Hepatocyte (in vitro differentiated cells): ENCODE results near the gene EMILIN1. TPM values are rescaled to one million over a fixed set of nuclear protein-coding genes. Genes with fewer than 3 reads are reported as not detected.

Experiments
- DNase-seq: peaks from one replicate; pipeline ENCODE4 v3.0.0-alpha.2; 2016; ENCODE audit warnings: low spot score
- H2AFZ ChIP-seq: fragments of 200-600 bp; sonication (generic); 2 replicates; pipeline ENCODE4 v1.6.0; 2016; ENCODE audit warnings: antibody characterized with exemption, mild to moderate bottlenecking
- H3K27ac ChIP-seq: fragments of 200-600 bp; sonication (generic); 2 replicates; pipeline ENCODE4 v1.5.1; 2016; ENCODE audit warnings: mild to moderate bottlenecking
- H3K27me3 ChIP-seq: fragments of 200-600 bp; sonication (generic); 2 replicates; pipeline ENCODE4 v1.6.1; 2016
- H3K36me3 ChIP-seq: fragments of 200-600 bp; sonication (generic); replicated peaks from 2 replicates; pipeline ENCODE4 v1.5.1; 2016; ENCODE audit warnings: low read depth; ENCODE audit not compliant: insufficient read depth
- H3K4me1 ChIP-seq: fragments of 200-600 bp; sonication (generic); 2 replicates; pipeline ENCODE4 v1.5.1; 2016; ENCODE audit warnings: mild to moderate bottlenecking, moderate library complexity; ENCODE audit not compliant: insufficient read depth
- H3K4me2 ChIP-seq: fragments of 200-600 bp; sonication (generic); 2 replicates; pipeline ENCODE4 v1.6.0; 2016
- H3K4me3 ChIP-seq: fragments of 200-600 bp; sonication (generic); 2 replicates; pipeline ENCODE4 v1.5.1; 2016; ENCODE audit warnings: mild to moderate bottlenecking
- H3K79me2 ChIP-seq: fragments of 200-600 bp; sonication (generic); 2 replicates; pipeline ENCODE4 v1.6.0; 2017; ENCODE audit warnings: mild to moderate bottlenecking
- H3K9me2 ChIP-seq: fragments of 200-600 bp; sonication (generic); replicated peaks from 2 replicates; pipeline ENCODE4 v1.6.0; 2017; ENCODE audit warnings: mild to moderate bottlenecking; ENCODE audit not compliant: insufficient read depth
- H3K9me3 ChIP-seq: fragments of 200-600 bp; sonication (generic); 2 replicates; pipeline ENCODE4 v1.5.1; 2016; ENCODE audit warnings: low read depth, mild to moderate bottlenecking
- H4K20me1 ChIP-seq: fragments of 200-600 bp; sonication (generic); 2 replicates; pipeline ENCODE4 v1.6.0; 2016; ENCODE audit warnings: mild to moderate bottlenecking; ENCODE audit not compliant: insufficient read depth, poor library complexity, severe bottlenecking
- CTCF ChIP-seq: fragments of 200-600 bp; sonication (generic); IDR thresholded peaks from 2 replicates; pipeline ENCODE4 v1.5.1; 2016; ENCODE audit warnings: antibody characterized with exemption, mild to moderate bottlenecking; ENCODE audit not compliant: poor library complexity
- EZH2 ChIP-seq: fragments of 200-600 bp; sonication (generic); IDR thresholded peaks from 2 replicates; pipeline ENCODE4 v1.6.1; 2016; ENCODE audit warnings: antibody characterized with exemption, mild to moderate bottlenecking, borderline replicate concordance
- EZH2phosphoT487 ChIP-seq: fragments of 200-600 bp; sonication (generic); IDR thresholded peaks from one replicate; pipeline ENCODE4 v1.6.1; 2018; ENCODE audit warnings: antibody characterized with exemption, mild to moderate bottlenecking, low read depth, moderate library complexity; ENCODE audit not compliant: unreplicated experiment, severe bottlenecking
- WGBS: methylation state at CpG from one replicate; pipeline ENCODE4 v1.1.6; 2016; ENCODE audit warnings: low lambda C conversion rate; ENCODE audit errors: missing lambda C conversion rate; 5-methylcytosine and 5-hydroxymethylcytosine counted together
- polyA plus RNA-seq: library from polyadenylated mRNA; unstranded; fragments of >200 nt; fragmentation: Nextera tagmentation; extraction: Ambion mirVana; gene quantifications from 2 replicates; pipeline ENCODE4 v1.2.1, GENCODE V29; 2016
- total RNA-seq: library from RNA; depleted of rRNA; stranded (reverse); fragments of >200 nt; gene quantifications from 2 replicates; pipeline ENCODE4 v1.2.3, GENCODE V29; 2014

Gene EMILIN1
- total and polyA plus RNA-seq, 2 experiments from 2014 or later, result 80.8 to 109 TPM

DNA sequence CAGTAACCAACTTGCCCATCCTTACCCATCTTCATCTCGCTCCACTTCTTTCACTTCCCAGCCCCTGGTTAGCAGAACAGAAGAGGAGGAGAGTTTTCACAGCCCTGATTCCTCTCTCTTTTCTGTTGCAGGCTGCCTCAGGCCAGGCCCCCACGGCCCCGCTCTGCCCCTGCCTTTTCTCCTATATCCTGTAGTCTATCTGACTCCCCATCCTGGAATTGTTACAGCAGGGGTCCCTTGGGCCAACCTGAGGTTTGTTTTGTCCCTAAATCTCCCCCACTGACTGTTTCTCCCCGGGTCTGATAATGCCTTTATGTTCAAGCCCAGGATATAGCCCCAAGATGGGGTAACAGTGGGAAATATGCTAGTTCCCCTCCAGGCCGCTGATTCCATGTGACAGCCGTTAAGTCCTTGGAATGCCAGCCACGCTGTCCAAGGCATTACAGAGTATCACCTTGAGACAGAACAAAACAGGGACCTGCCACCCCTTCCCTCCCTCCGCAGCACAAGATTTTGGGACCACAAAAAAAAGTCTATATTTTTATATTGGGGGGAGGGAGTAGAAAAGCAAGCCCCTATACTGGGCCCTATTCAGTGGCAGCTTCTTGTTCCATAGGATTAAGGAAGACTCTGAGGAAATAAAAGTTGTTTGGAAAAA is 8.3 kb upstream of the EMILIN1 start:
- TF ChIP-seq EZH2 (no peak), EZH2phosphoT487 (no peak), CTCF (no peak)
- Histone ChIP-seq H3K27me3 (no peaks in the 10 kb centered on the region), H2AFZ (no peak overlapping the region), H3K4me1 (peaks cover 20% of the 10 kb centered on the region), H3K36me3 (no peaks in the 10 kb centered on the region), H3K4me3 (peak overlapping the region; percentile 94), H3K79me2 (peaks cover 37% of the 10 kb centered on the region), H4K20me1 (peaks cover 14% of the 10 kb centered on the region), H3K9me2 (no peaks in the 10 kb centered on the region), H3K9me3 (no peaks in the 10 kb centered on the region), H3K4me2 (peak overlapping the region; percentile 94), H3K27ac (peak overlapping the region; percentile 97)
- no peak for DNase-seq
- 82% methylated on average over 8 of the region's 8 CpGs for WGBS

GRCh38 chr2:27070653-27071276 is 7.7 kb upstream of the EMILIN1 start:
- Histone ChIP-seq H4K20me1 (peaks cover 14% of the 10 kb centered on the region), H3K27ac (peak overlapping the region; percentile 97), H3K27me3 (no peaks in the 10 kb centered on the region), H3K9me3 (no peaks in the 10 kb centered on the region), H3K4me2 (peak overlapping the region; percentile 94), H2AFZ (peak overlapping the region; percentile 77), H3K4me1 (peaks cover 23% of the 10 kb centered on the region), H3K4me3 (peak overlapping the region; percentile 94), H3K79me2 (peaks cover 35% of the 10 kb centered on the region), H3K36me3 (no peaks in the 10 kb centered on the region), H3K9me2 (no peaks in the 10 kb centered on the region)
- WGBS, result 12% methylated on average over 11 of the region's 11 CpGs
- TF ChIP-seq CTCF (no peak), EZH2 (no peak), EZH2phosphoT487 (no peak)
- no peak for DNase-seq

GRCh38 chr2:27071277-27071989 is 7.0 kb upstream of the EMILIN1 start, which contains the start of gene OST4:
OST4 (minus strand) TSS chr2:27071654.
- peak within 1 kb of the TSS; percentile 98 for H3K27ac ChIP-seq
- WGBS, result 5% methylated on average over 54 of the region's 86 CpGs
- H3K9me2 ChIP-seq, result no peaks in the 10 kb centered on the region
- H3K36me3 ChIP-seq, result no peaks in the 10 kb centered on the region
- no peak for TF ChIP-seq EZH2phosphoT487
- no peak for TF ChIP-seq CTCF
- no peak for TF ChIP-seq EZH2
- peak; percentile 98 for DNase-seq
- peaks cover 23% of the 10 kb centered on the region for H3K4me1 ChIP-seq
- H3K9me3 ChIP-seq, result no peaks in the 10 kb centered on the region
- H4K20me1 ChIP-seq, result peaks cover 14% of the 10 kb centered on the region
- peak within 1 kb of the TSS; percentile 77 for H2AFZ ChIP-seq
- no peaks in the 10 kb centered on the region for H3K27me3 ChIP-seq
- peaks cover 35% of the 10 kb centered on the region for H3K79me2 ChIP-seq
- H3K4me3 ChIP-seq, result peak within 1 kb of the TSS; percentile 94
- peak within 1 kb of the TSS; percentile 94 for H3K4me2 ChIP-seq
